GM18873 (cell line): ENCODE results near the gene AP3D1.

Experiments used
- ATAC-seq: cut with Tn5 transposase; IDR thresholded peaks from one replicate; pipeline ENCODE4 v1.9.1; 2021; ENCODE audit warnings: mild to moderate bottlenecking, moderate library complexity, moderate number of reproducible peaks; ENCODE audit not compliant: unreplicated experiment, low FRiP score

The AP3D1 gene

DNA sequence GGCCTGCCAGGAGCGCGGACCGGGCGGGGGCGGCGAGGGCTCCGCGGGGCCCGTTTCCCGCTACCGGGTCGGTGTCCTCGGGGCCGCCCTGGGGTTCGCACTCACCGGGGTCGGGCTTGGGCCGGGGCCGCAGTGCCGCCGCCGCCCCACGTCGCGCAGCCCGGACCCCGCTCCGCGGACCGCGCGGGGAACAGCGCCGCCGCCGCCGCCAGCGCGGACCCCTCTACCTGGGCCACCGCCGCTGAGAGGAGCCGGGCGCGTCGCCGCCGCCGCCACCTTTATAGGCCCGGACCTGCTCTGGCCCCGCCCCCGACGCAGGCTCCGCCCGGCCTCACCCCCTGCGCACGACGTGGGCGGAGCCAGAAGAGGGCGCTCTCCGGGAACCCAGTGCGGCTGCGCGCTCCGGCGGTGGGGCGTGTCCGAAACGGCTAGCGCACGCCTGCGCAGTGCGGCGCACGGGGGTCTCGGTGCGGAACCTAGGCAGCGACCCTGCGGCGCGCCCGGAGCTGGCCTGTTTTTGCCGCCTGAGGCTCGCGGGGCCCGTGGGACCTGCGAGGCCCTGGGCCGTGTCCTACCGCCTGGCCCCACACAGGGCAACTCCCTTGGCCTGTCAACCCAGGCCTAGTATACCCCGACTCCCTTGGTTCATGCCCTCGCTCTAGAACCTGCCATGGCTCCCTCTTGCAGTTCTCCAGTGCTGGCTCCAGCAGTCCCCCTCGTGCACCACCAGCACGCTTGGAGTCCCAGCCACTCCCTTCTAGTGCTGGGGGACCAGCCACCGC is 100.2 kb downstream of the AP3D1 start, which contains the start of gene MKNK2:
Gene MKNK2, minus strand, starts transcription at position 254 of the 782 bp plus-strand sequence. CDS start 393 bp downstream, outside the sequence.
- peak; percentile 38 for ATAC-seq
